BE2C (cell line): ENCODE data around the gene C16orf78.
"Not testable (repeated sequence)": the region's sequence is repeated elsewhere in the genome, so short reads cannot be mapped to it uniquely, and the experiment has no call there.

ENCODE experiments used
- DNase-seq: peaks from one replicate; pipeline ENCODE4 v3.0.0-alpha.2; 2020
- H3K27me3 ChIP-seq: fragments of 250-450 bp; sonication (Bioruptor Pico); 2 replicates; pipeline ENCODE4 v1.5.1; 2020; ENCODE audit warnings: mild to moderate bottlenecking
- H3K36me3 ChIP-seq: fragments of 250-450 bp; sonication (Bioruptor Pico); 2 replicates; pipeline ENCODE4 v1.5.1; 2020; ENCODE audit warnings: mild to moderate bottlenecking
- H3K4me1 ChIP-seq: fragments of 250-450 bp; sonication (Bioruptor Pico); 2 replicates; pipeline ENCODE4 v1.5.1; 2020
- H3K4me3 ChIP-seq: 2 replicates; pipeline ENCODE4 v1.5.1; 2011; ENCODE audit warnings: low read depth, low read length
- H3K9me3 ChIP-seq: fragments of 250-450 bp; sonication (Bioruptor Pico); 2 replicates; pipeline ENCODE4 v1.5.1; 2020
- TF ChIP-seq, protein P1 (sequence below): IDR thresholded peaks from 2 replicates; pipeline ENCODE4 v1.5.1; 2012; ENCODE audit warnings: mild to moderate bottlenecking, low read depth, low read length

Gene C16orf78

DNA sequence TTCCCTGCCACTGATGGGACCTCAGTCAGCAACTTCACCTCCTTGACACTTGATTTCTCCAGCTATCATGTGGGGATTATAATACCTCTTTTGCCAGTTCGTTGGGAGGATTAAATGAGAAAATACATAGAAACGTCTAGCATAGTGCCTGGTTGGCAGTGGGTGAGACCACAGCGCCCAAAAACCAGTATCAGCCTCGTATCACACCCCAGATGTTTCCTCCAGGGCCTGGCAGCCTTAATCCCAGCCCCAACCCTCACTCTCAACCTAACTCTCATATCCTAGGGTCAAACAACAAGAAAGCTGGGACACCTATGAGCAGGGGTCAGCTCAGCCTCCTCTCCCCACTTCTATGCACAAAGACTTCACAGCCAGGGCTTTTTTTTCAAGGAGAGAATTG is 14.0 kb upstream of the C16orf78 start:
- no peak overlapping the region for H3K4me3 ChIP-seq

DNA sequence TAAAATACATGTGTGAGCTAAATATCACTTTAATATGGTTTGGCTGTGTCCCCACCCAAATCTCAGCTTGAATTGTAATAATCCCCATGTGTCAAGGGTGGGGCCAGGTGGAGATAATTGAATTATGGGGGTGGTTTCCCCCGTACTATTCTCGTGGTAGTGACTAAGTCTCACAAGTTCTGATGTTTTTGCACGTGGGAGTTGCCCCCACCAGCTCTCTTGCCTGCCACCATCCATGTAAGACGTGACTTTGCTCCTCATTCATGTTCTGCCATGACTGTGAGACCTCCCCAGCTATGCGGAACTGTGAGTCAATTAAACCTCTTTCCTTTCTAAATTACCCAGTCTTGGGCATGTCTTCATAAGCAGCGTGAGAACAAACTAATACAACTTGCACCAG is 11.9 kb upstream of the C16orf78 start:
- peaks cover 22% of the 10 kb centered on the region for H3K27me3 ChIP-seq
- not testable (repeated sequence) for DNase-seq, H3K36me3 ChIP-seq, H3K9me3 ChIP-seq, H3K4me1 ChIP-seq, H3K4me3 ChIP-seq

More for the DNA sequence above, 14.0 kb upstream of the C16orf78 start:
- H3K36me3 ChIP-seq: no peaks in the 10 kb centered on the region
- DNase-seq: no peak
- no peaks in the 10 kb centered on the region for H3K4me1 ChIP-seq
- TF ChIP-seq, protein P1, sequence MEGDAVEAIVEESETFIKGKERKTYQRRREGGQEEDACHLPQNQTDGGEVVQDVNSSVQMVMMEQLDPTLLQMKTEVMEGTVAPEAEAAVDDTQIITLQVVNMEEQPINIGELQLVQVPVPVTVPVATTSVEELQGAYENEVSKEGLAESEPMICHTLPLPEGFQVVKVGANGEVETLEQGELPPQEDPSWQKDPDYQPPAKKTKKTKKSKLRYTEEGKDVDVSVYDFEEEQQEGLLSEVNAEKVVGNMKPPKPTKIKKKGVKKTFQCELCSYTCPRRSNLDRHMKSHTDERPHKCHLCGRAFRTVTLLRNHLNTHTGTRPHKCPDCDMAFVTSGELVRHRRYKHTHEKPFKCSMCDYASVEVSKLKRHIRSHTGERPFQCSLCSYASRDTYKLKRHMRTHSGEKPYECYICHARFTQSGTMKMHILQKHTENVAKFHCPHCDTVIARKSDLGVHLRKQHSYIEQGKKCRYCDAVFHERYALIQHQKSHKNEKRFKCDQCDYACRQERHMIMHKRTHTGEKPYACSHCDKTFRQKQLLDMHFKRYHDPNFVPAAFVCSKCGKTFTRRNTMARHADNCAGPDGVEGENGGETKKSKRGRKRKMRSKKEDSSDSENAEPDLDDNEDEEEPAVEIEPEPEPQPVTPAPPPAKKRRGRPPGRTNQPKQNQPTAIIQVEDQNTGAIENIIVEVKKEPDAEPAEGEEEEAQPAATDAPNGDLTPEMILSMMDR: no peak
- peaks cover 26% of the 10 kb centered on the region for H3K27me3 ChIP-seq
- no peaks in the 10 kb centered on the region for H3K9me3 ChIP-seq

DNA sequence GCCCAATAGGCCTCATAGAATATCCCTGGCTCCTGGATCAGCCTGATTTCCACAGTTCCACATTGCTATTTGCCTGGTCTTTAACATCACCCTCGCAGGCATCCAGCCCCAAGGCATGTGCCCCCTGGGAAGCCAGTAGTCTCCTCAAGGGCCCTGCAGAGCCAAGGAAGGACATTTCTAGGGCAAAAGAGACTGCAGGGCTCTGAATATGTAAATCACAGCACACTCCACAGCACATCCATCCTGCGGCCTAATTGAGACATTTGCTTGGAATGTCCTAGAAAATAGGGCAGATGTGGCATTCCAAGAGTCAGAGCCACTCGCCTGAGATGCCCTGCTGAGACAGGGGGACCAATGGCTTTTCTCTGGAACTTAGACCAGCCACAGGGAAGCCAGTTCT is 11.4 kb upstream of the C16orf78 start:
- TF ChIP-seq, protein P1: no peak
- Histone ChIP-seq H3K9me3 (no peaks in the 10 kb centered on the region), H3K4me1 (no peaks in the 10 kb centered on the region), H3K36me3 (no peaks in the 10 kb centered on the region), H3K4me3 (no peak overlapping the region), H3K27me3 (peaks cover 17% of the 10 kb centered on the region)
- no peak for DNase-seq

DNA sequence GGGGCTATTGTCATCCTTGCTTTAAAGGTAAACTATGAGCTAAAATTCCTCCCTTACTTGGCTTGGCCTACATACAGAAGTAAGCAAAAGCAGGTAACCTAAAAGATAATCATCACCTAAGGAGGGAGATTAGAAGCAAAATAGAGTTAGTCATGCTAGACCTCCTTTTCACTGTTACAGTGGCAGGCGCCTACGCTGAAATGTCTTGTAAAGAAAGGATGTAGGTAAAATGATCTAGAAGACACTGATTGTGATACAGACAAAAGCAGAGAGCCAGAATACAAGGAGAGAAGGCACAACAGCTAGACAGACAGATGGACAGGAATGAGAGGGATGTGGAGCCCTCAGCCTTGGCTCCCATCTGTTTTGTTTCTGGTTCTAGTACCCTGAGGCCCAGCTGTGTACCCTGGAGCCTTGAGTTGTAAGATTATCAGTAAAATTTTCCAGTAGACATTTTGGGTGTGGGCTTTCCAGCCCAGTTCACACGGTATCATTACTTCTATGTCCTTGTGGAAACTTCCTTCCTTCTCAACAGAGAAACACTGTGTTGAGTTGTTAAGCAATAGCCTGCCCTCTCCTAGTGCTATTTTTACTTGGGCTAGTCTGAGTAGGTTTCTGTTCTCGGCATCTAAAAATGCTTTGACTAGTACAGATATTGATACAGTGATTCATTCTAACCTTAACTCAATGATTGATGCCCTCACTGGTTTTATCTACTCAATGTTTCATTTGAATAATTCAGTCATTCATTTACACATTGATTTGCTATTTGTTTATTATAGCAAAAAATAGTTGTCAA is 7.7 kb upstream of the C16orf78 start:
- TF ChIP-seq, protein P1: no peak
- Histone ChIP-seq H3K4me1 (no peaks in the 10 kb centered on the region), H3K36me3 (no peaks in the 10 kb centered on the region), H3K4me3 (no peak overlapping the region), H3K9me3 (no peaks in the 10 kb centered on the region), H3K27me3 (no peaks in the 10 kb centered on the region; the same call in 1 of the 2 replicates)
- no peak for DNase-seq

DNA sequence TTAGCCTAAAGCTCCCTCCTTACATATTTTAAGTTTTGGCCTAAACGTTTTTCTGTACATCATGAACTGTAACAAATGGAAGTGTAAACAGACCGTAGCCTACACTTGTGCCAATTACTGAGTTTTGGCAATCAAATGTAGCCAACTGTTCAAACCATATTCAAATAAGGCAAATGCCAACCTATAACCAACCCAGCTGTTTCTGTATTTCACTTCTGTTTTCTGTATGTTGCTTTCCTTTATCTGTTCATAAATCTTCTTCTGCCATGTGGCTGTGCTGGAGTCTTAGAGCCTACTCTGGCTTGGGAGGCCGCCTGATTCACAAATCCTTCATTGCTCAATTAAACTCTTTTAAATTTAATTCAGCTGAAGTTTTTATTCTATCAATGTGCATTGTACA is 6.9 kb upstream of the C16orf78 start:
- no peak for DNase-seq
- Histone ChIP-seq H3K27me3 (no peaks in the 10 kb centered on the region; the same call in 1 of the 2 replicates), H3K36me3 (no peaks in the 10 kb centered on the region), H3K4me3 (no peak overlapping the region), H3K4me1 (no peaks in the 10 kb centered on the region), H3K9me3 (no peaks in the 10 kb centered on the region)
- TF ChIP-seq, protein P1: no peak

DNA sequence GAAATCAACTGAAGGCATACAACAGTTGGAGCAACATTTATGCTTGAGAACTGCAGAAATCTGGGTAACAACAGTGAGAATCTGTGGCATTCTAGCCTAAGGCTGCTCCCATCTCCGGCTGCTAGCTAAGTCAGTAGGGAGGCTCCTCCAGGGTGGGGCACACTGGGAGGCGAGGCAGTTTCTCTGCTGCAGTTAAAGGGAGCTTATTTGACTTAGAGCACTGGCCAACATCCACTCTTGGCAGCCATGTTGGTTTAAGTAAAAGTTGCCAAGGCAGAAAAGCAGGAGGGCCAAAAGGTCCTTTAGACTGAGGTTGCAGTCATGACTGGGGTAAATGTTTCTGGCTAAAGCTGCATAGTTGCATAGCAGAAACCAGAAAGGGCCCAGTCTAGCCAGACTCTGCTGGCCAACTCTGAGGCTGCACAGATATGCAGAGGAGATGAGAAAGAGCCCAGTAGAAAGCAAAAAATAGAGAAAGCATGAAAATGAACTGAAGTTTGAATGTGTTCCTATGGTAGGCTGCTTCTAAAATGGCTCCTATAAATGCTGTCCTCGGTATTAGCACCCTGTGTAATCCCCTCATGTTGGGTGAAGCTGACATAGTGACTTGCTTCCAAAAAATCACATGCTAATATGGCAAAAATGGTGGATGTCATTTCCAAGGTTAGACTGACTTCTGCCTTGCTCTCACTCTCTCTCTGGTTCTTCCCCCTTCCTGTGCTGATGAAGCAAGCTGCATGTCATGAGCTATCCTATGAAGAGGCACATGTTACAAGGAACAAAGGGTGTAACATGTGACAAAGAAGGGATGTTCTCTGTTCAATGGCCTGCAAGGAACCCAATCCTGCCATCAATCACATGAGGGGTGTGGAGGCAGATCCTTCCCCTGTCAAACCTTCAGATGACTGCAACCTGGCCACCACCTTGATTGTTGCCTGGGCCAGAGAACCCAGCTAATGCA is 3.7 kb upstream of the C16orf78 start:
- no peaks in the 10 kb centered on the region for H3K9me3 ChIP-seq
- no peaks in the 10 kb centered on the region for H3K4me1 ChIP-seq
- DNase-seq: no peak
- TF ChIP-seq, protein P1: no peak
- no peak overlapping the region for H3K4me3 ChIP-seq
- H3K27me3 ChIP-seq: no peaks in the 10 kb centered on the region; the same call in 1 of the 2 replicates
- no peaks in the 10 kb centered on the region for H3K36me3 ChIP-seq
